Small intestine (tissue), 7 donors: Measurements from ENCODE around the gene DSTYK. TPM values are rescaled to one million over a fixed set of nuclear protein-coding genes. Genes with fewer than 3 reads are reported as not detected.

Experiments used
- DNase-seq, 2 donors: peaks; one replicate each; pipeline versions ENCODE4 v3.0.0 to v3.0.0-alpha.2; 2013
- FAIRE-seq: peaks from 2 replicates; lab custom pipeline; 2012; peaks lifted over from hg19 to GRCh38; lab: Jason Lieb, UNC
- H3K27ac ChIP-seq, 3 donors: one replicate each; pipeline ENCODE4 v1.5.1; 2013; ENCODE audit warnings: low read length in 2 of 3, mild to moderate bottlenecking in 2 of 3, control low read depth in 1 of 3, inconsistent platforms in 1 of 3, low read depth in 1 of 3, moderate library complexity in 1 of 3
- H3K27me3 ChIP-seq, 3 donors: one replicate each; pipeline ENCODE4 v1.6.1; 2013; ENCODE audit warnings: low read length in 3 of 3, inconsistent platforms in 1 of 3; ENCODE audit not compliant: control insufficient read depth in 3 of 3, insufficient read depth in 3 of 3
- H3K36me3 ChIP-seq, 3 donors: one replicate each; pipeline ENCODE4 v1.6.1; 2013; ENCODE audit warnings: low read length in 3 of 3, inconsistent platforms in 1 of 3, low read depth in 1 of 3, mild to moderate bottlenecking in 1 of 3, moderate library complexity in 1 of 3; ENCODE audit not compliant: control insufficient read depth in 3 of 3, insufficient read depth in 2 of 3
- H3K4me1 ChIP-seq, 3 donors: one replicate each; pipeline ENCODE4 v1.6.1; 2013; ENCODE audit warnings: low read length in 2 of 3, inconsistent platforms in 1 of 3, low read depth in 1 of 3, mild to moderate bottlenecking in 1 of 3, moderate library complexity in 1 of 3; ENCODE audit not compliant: control insufficient read depth in 3 of 3, insufficient read depth in 2 of 3
- H3K4me3 ChIP-seq, 3 donors: one replicate each; pipeline ENCODE4 v1.5.1; 2013; ENCODE audit warnings: low read length in 3 of 3, control low read depth in 1 of 3, inconsistent platforms in 1 of 3, low read depth in 1 of 3, mild to moderate bottlenecking in 1 of 3, moderate library complexity in 1 of 3
- H3K9me3 ChIP-seq, 2 donors: one replicate each; pipeline ENCODE4 v1.6.1; 2013; ENCODE audit warnings: low read depth in 1 of 2, low read length in 1 of 2; ENCODE audit not compliant: control insufficient read depth in 2 of 2, insufficient read depth in 1 of 2
- WGBS, 3 donors: extraction: QIAGEN DNeasy Blood & Tissue Kit; methylation state at CpG; one replicate each; pipeline ENCODE4 v1.1.7; 2013; 5-methylcytosine and 5-hydroxymethylcytosine counted together
- polyA plus RNA-seq, 4 donors: library from polyadenylated mRNA; stranded (reverse) in 3 of 4; unstranded in 1 of 4; fragments of 200-250 nt in 3 of 4; fragments of 120-200 nt in 1 of 4; gene quantifications; one replicate each; pipeline versions ENCODE4 v1.2.1 to v1.2.3, GENCODE V29; 2013
- donor health status: healthy with polysubstance abuse.
- donor health status: control.
- donor health status: control.
- donor health status: Bipolar disorder and iron deficiency.
- donor health status: healthy.

The DSTYK gene
- polyA plus RNA-seq, 4 donors = 1.1 to 4.8 (median 2.3) TPM

DNA sequence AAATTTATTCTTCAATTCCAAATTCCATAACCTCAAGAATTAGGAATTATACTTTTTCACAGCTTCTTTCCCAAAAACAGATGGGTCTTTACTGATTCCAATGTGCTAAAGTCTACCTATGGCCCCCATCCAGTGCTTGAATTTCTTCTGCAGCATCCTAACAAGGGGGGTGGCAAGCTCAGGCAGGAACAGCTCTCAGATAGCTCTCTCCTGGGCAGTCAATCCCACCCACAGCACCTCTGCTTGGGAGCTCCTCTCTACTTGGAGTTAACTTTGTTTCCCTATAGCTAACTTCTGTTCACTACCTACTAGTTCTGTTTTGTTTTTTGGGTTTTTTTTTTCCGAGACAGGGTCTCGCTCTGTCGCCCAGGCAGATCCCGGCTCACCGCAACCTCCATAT is 101.8 kb downstream of the DSTYK start:
- 79 to 94% (median 90%) methylated on average over 5 of the region's 5 CpGs for whole genome bisulfite sequencing, 3 donors
- FAIRE-seq = no peak
- no peaks in the 10 kb centered on the region for H3K9me3 ChIP-seq
- H3K4me3 ChIP-seq = no peak overlapping the region
- no peak overlapping the region for H3K27ac ChIP-seq
- H3K4me1 ChIP-seq = no peaks in the 10 kb centered on the region
- no peaks in the 10 kb centered on the region for H3K27me3 ChIP-seq
- DNase-seq = no peak
- H3K36me3 ChIP-seq = peaks cover 9 to 18% (median 10%) of the 10 kb centered on the region in 3 donors

DNA sequence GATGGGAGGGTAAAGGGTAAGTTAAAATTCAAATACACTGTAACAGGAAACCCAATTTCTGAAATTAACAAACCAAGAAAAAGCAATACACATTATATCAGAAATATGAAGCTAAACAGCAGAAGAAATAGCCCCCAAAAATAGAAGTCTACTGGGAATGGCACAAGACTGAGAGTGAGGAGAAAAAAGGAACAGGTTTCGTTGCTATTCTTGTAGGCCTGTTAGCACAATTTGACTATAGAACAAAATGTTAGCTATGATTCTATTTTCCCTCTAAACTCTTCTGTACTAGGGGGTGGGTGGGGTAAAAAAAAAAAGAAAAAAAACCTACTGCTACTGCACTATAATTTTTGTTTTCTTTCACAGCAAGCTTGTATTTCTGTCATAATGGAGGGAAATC is 102.2 kb downstream of the DSTYK start:
- Histone ChIP-seq H3K27ac (no peak overlapping the region), H3K9me3 (no peaks in the 10 kb centered on the region), H3K4me1 (no peaks in the 10 kb centered on the region), H3K27me3 (no peaks in the 10 kb centered on the region), H3K4me3 (no peak overlapping the region), H3K36me3 (peaks cover 9 to 22% (median 10%) of the 10 kb centered on the region in 3 donors)
- DNase-seq = no peak
- no peak for FAIRE-seq
- 83 to 97% (median 92%) methylated on average over 1 of the region's 1 CpG for WGBS, 3 donors

DNA sequence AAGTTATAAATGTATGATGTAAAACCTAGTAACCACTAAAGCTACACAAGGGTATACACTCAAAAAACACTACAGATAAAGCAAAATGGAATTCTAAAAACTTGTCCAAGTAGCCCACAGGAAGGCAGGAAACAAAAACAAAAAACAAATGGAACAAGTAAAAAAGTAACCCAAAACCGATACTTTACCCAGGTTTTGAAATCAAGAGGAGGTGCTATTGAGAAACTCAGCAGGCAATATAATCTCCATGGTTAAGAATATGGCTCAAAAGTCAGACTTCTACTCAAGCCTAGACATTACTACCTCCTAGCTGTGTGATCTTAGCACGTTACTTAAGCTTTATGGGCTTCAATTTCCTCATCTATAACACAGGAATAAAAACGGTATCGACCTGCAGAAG is 103.0 kb downstream of the DSTYK start:
- no peak overlapping the region for H3K27ac ChIP-seq
- FAIRE-seq (no peak), DNase-seq (no peak)
- no peaks in the 10 kb centered on the region for H3K27me3 ChIP-seq
- H3K4me1 ChIP-seq = no peaks in the 10 kb centered on the region
- H3K9me3 ChIP-seq = no peaks in the 10 kb centered on the region
- no peak overlapping the region for H3K4me3 ChIP-seq
- peaks cover 10 to 24% (median 14%) of the 10 kb centered on the region in 3 donors for H3K36me3 ChIP-seq
- WGBS, 3 donors = 90 to 92% (median 92%) methylated on average over 4 of the region's 4 CpGs

DNA sequence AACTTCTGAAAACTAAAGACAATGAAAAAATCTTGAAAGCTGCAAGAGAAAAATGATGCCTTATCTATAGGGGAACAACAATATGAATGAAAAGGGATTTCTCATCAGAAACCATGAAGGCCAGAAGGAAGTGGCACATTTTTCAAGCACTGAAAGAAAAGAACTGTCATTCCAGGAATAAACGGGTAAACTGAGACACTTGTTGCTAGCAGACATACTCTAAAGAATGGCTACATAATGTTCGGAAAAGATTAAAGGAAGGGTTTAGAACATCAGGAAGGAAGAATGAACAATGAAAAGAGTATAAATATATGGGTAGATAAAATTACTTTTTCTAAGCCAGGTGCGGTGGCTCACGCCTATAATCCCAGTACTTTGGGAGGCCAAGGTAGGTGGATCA is 104.2 kb downstream of the DSTYK start:
- FAIRE-seq (no peak), DNase-seq (no peak)
- no peaks in the 10 kb centered on the region for H3K9me3 ChIP-seq
- H3K27ac ChIP-seq = no peak overlapping the region
- no peaks in the 10 kb centered on the region for H3K27me3 ChIP-seq
- peaks cover 10 to 26% (median 15%) of the 10 kb centered on the region in 3 donors for H3K36me3 ChIP-seq
- H3K4me1 ChIP-seq = no peaks in the 10 kb centered on the region
- 93 to 99% (median 97%) methylated on average over 4 of the region's 4 CpGs for WGBS, 3 donors
- no peak overlapping the region for H3K4me3 ChIP-seq

DNA sequence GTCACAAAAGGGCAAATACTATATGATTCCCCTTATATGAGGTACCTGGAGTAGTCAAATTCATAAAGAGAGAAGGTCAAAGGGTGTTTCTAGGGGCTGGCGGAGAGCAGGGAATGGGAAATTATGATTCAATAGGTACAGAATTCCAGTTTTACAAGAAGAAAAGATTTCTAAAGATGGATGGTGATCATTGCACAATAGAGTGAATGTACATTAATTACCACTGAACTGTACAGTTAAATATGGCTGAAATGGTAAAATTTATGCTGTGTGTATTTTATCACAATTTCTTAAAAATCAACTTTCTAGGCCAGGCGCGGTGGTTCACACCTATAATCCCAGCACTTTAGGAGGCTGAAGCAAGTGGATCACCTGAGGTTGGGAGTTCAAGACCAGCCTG is 109.1 kb downstream of the DSTYK start:
- WGBS, 3 donors = 96 to 97% (median 97%) methylated on average over 3 of the region's 3 CpGs
- no peaks in the 10 kb centered on the region for H3K9me3 ChIP-seq
- H3K27me3 ChIP-seq = no peaks in the 10 kb centered on the region
- H3K4me1 ChIP-seq = no peaks in the 10 kb centered on the region
- no peak for DNase-seq
- FAIRE-seq = no peak
- peaks cover 22 to 33% (median 27%) of the 10 kb centered on the region in 3 donors for H3K36me3 ChIP-seq
- H3K4me3 ChIP-seq = no peak overlapping the region
- H3K27ac ChIP-seq = no peak overlapping the region

DNA sequence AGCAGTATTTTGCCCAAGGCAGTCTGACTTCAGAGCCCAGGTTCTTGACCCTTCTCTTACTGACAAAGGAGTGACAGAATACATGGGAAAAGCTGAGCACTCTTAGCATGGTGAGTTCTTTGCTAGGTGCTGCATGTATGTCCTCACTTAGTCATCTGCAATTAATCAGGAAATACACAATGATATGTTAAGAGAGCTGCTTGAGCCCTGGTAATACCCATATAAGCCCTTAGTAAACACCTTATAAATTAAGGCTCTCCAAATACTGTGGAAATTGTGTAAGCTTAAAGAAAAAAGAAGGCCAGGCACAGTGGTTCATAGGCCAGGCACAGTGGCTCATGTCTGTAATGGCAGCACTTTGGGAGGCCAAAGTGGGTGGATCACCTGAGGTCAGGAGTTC is 113.3 kb downstream of the DSTYK start:
- Histone ChIP-seq H3K27me3 (no peaks in the 10 kb centered on the region), H3K27ac (no peak overlapping the region), H3K4me1 (no peaks in the 10 kb centered on the region), H3K36me3 (peaks cover 31 to 38% (median 33%) of the 10 kb centered on the region in 3 donors), H3K9me3 (no peaks in the 10 kb centered on the region), H3K4me3 (no peak overlapping the region)
- no peak for FAIRE-seq
- DNase-seq = no peak

DNA sequence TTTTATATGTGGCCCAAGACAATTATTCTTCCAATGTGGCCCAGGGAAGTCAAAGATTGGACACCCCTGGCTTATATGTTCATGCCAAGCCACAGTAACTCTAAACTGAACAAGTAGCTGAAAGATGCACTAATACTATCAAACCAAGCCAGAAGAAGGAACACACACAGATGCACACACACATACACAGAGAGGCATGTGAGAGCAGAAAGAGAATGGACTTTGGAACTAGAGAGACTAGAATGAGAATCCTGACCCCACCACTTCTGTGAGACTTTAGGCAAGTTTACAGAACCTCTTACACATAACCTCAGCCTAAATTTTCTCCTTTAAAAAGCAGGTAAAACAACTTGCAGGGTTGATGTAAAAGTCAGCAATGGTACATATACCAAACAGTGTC is 116.1 kb downstream of the DSTYK start:
- H3K27me3 ChIP-seq = no peaks in the 10 kb centered on the region
- peaks cover 31 to 43% (median 42%) of the 10 kb centered on the region in 3 donors for H3K36me3 ChIP-seq
- DNase-seq (peak in 1 of 2 donors; percentile 17), FAIRE-seq (no peak)
- no peaks in the 10 kb centered on the region for H3K4me1 ChIP-seq
- H3K4me3 ChIP-seq = no peak overlapping the region
- H3K27ac ChIP-seq = no peak overlapping the region
- H3K9me3 ChIP-seq = no peaks in the 10 kb centered on the region

Other genes starting within 250 kb of the DSTYK start
- gene CNTN2, start 168.5 kb downstream of the DSTYK start, polyA plus RNA-seq = 1 to 10 TPM in 1 of 4 donors, under 1 TPM in 2, not detected in 1; under 0.01 to 1.7 (median 0.35) TPM
- gene TMEM81, start 127.2 kb downstream of the DSTYK start, polyA plus RNA-seq = 1 to 10 TPM; 1.4 to 2.8 (median 1.9) TPM
- gene RBBP5, start 89.7 kb downstream of the DSTYK start, polyA plus RNA-seq = 10 to 100 TPM in 1 of 4 donors, 1 to 10 TPM in 3; 5.9 to 14.4 (median 7.1) TPM
- gene TMCC2, start 16.2 kb upstream of the DSTYK start, polyA plus RNA-seq = 1 to 10 TPM in 2 of 4 donors, under 1 TPM in 2; 0.54 to 1.7 (median 0.96) TPM
- gene NUAK2, start 110.0 kb upstream of the DSTYK start, polyA plus RNA-seq = 10 to 100 TPM in 2 of 4 donors, 1 to 10 TPM in 2; 8.5 to 16.2 (median 10.2) TPM
- 1 to 10 TPM in 3 of 4 donors, under 1 TPM in 1; 0.22 to 1.7 (median 1.1) TPM for gene KLHDC8A, start 145.2 kb upstream of the DSTYK start, polyA plus RNA-seq
- gene LEMD1, start 210.4 kb upstream of the DSTYK start, polyA plus RNA-seq = 1 to 10 TPM in 2 of 4 donors, under 1 TPM in 2; 0.34 to 3.8 (median 0.79) TPM
- under 1 TPM in 3 of 4 donors, not detected in 1; 0.22 to 0.43 (median 0.30) TPM for gene BLACAT1, start 244.3 kb upstream of the DSTYK start, polyA plus RNA-seq